AG04449 (cell line): ENCODE data around the gene OPHN1.

ENCODE experiments used
- CTCF ChIA-PET: fragments of 350-600 bp; formaldehyde crosslinking; extraction: SDS; loops from one replicate; lab custom pipeline; 2021; ENCODE audit warnings: antibody characterized with exemption; lab: Yijun Ruan, JAX
- POLR2A ChIA-PET: fragments of 400-600, 350-600 bp; formaldehyde crosslinking; extraction: SDS; loops from one replicate; lab custom pipeline; 2020; ENCODE audit warnings: antibody characterized with exemption, inconsistent platforms; lab: Yijun Ruan, JAX
- DNase-seq: peaks from one replicate; pipeline ENCODE4 v3.0.0-alpha.2; 2010; ENCODE audit warnings: low read depth, low spot score
- H3K4me3 ChIP-seq: 2 replicates; pipeline ENCODE4 v1.5.1; 2011; ENCODE audit warnings: low read depth, mild to moderate bottlenecking, control low read depth, low read length
- TF ChIP-seq, protein P1 (sequence below): IDR thresholded peaks from one replicate; pipeline ENCODE4 v1.5.1; 2011; ENCODE audit warnings: mild to moderate bottlenecking, moderate library complexity, low read length, control low read depth, inconsistent platforms; ENCODE audit not compliant: insufficient read depth; ENCODE audit errors: missing control alignments

Gene OPHN1

GRCh38 chrX:68461576-68461975 is 28.3 kb upstream of the OPHN1 start:
- ChIA-PET POLR2A (no interaction called here), CTCF (no interaction called here)

GRCh38 chrX:68461093-68461492 is 27.8 kb upstream of the OPHN1 start:
- CTCF ChIA-PET, result no interaction called here
- H3K4me3 ChIP-seq, result no peak overlapping the region
- DNase-seq, result no peak
- POLR2A ChIA-PET, result no interaction called here
- TF ChIP-seq, protein P1, sequence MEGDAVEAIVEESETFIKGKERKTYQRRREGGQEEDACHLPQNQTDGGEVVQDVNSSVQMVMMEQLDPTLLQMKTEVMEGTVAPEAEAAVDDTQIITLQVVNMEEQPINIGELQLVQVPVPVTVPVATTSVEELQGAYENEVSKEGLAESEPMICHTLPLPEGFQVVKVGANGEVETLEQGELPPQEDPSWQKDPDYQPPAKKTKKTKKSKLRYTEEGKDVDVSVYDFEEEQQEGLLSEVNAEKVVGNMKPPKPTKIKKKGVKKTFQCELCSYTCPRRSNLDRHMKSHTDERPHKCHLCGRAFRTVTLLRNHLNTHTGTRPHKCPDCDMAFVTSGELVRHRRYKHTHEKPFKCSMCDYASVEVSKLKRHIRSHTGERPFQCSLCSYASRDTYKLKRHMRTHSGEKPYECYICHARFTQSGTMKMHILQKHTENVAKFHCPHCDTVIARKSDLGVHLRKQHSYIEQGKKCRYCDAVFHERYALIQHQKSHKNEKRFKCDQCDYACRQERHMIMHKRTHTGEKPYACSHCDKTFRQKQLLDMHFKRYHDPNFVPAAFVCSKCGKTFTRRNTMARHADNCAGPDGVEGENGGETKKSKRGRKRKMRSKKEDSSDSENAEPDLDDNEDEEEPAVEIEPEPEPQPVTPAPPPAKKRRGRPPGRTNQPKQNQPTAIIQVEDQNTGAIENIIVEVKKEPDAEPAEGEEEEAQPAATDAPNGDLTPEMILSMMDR, result no peak

More at GRCh38 chrX:68461576-68461975, 28.3 kb upstream of the OPHN1 start:
- no peak overlapping the region for H3K4me3 ChIP-seq
- TF ChIP-seq, protein P1, result no peak
- DNase-seq, result no peak

DNA sequence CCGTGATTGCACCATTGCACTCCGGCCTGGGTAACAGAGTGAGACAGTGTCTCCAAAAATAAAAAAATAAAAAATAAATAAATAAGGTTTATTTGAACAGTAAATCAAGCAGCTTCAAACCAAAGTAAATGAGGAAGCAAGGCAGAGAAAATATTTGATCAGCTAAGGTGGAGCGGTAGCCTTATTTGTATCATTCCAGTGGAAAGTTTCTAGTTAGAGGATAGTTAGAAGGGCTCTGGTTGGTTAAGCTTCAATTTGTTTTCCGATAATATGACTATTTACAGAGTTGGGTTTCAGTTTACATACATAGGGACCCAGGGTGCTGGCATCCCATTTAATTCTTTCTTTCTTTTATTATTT is 21.8 kb upstream of the OPHN1 start:
- ChIA-PET POLR2A (no interaction called here), CTCF (no interaction called here)
- no peak overlapping the region for H3K4me3 ChIP-seq
- DNase-seq, result no peak
- TF ChIP-seq, protein P1, result no peak

DNA sequence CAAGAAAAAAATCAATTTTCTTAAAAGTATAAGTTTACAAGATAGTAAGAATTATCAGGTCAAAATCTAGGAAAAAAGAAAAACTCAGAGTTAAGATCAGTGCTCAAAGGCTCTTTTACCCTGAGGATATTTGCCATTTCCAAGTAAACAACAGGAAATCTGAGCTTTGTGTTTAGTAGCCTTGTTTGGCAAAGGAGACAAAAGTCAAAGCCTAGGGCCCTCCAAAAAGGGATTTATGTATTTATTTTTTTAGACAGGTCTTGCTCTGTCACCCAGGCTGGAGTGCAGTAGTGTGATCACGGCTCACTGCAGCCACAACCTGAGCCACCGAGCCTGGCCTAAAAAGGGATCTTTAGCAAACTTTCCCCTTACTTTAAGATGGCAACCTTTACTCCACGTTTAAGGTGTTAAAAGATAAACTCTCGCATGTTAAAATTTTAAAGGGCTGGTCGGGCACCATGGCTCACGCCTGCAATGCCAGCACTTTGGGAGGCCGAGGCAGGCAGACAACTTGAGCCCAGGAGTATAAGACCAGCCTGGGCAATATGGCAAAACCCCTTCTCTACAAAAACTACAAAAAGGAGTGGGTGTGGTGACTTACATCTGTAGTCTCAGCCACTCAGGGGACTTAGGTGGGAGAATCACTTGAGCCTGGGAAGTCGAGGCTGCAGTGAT is 21.3 kb upstream of the OPHN1 start:
- no peak for DNase-seq
- H3K4me3 ChIP-seq, result no peak overlapping the region
- POLR2A ChIA-PET, result no interaction called here
- CTCF ChIA-PET, result no interaction called here
- TF ChIP-seq, protein P1, result no peak

DNA sequence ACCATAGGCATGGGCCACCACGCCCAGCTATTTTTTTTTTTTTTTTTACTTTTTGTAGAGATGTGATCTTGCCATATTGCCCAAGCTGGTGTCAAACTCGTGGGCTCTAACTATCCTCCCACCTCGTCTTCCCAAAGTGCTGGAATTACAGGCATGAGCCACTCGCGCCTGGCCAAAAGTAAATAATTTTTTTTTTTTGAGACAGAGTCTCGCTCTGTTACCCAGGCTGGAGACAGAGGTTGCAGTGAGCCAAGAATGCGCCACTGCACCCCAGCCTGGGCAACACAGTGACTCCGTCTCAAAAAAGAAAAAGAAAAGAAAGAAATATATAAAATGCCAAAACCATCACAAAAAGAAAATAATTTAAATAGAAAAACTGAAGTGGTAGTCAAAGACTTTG is 18.4 kb upstream of the OPHN1 start:
- CTCF ChIA-PET, result interaction anchor here (0.7 kb wide), 1 partner anchor 25 kb away, joined by 3 read pairs; no protein-coding TSS in a partner anchor

GRCh38 chrX:68443155-68443868 is 10.0 kb upstream of the OPHN1 start:
- CTCF ChIA-PET, result interaction anchor here (1.8 kb wide), 1 partner anchor 15 kb away, joined by 4 read pairs; no protein-coding TSS in a partner anchor
- TF ChIP-seq, protein P1, result no peak

More for the DNA sequence above, 18.4 kb upstream of the OPHN1 start:
- POLR2A ChIA-PET, result no interaction called here
- H3K4me3 ChIP-seq, result no peak overlapping the region
- DNase-seq, result no peak
- TF ChIP-seq, protein P1, result no peak

More at GRCh38 chrX:68443155-68443868, 10.0 kb upstream of the OPHN1 start:
- no peak for DNase-seq
- H3K4me3 ChIP-seq, result no peak overlapping the region
- POLR2A ChIA-PET, result no interaction called here
